ENCODE measurements around the gene LAMP5.

Gene LAMP5

GRCh38 chr20:9514461-9515213 lies at the start of gene LAMP5:
Gene LAMP5, plus strand, starts transcription at chr20:9514590. Its CDS starts 263 bp downstream, at chr20:9514853.
- DNase-seq (ENCODE audit: low read depth in 3 of 3) = no peak

GRCh38 chr20:9467995-9468394 lies 46.4 kb upstream of the LAMP5 start:
- no peak for DNase-seq (ENCODE audit: low read depth in 3 of 3)

- DNase-seq (ENCODE audit: low read depth in 3 of 3) = no peak
Measured at GRCh38 chr20:9474835-9475415, 39.5 kb upstream of the LAMP5 start.

DNA sequence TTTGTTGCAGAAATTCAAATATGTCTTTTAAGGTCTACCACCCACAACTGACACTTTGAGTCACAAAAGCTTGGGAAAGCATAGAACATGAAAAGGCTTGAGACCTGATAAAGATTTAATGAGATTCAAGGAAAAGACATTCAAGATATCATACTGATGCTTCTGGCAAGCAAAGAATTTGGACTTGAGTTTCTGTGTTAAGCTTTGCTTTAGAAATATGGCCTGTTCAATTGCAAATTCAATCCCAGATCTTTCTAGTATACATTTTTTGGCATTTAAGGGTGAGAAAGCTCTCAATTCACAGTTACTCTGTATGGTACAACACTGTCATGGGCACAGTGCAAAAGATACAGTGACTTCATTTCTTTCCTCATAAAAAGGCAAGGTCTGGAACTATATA lies 38.9 kb upstream of the LAMP5 start:
- DNase-seq (ENCODE audit: low read depth in 3 of 3) = no peak

DNA sequence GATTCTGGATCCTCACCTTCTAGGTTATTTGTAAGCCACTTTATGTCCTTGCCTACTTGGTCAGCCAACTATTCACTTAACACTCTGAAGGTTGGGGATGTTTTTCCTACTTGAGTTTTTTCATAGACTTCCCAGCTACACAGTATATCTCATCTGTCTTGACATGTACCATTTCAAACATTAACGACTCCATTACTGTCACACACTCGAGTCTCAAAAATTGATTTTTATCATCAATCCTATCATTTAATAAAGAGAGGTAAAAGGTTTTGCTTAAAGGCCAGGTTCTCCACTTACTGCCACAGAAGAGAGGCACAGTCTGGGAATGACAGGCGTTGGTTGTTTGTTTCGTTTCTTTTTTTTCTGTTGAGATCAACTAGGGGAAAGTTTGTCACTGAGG lies 38.2 kb upstream of the LAMP5 start:
- no peak for DNase-seq (ENCODE audit: low read depth in 3 of 3)

DNA sequence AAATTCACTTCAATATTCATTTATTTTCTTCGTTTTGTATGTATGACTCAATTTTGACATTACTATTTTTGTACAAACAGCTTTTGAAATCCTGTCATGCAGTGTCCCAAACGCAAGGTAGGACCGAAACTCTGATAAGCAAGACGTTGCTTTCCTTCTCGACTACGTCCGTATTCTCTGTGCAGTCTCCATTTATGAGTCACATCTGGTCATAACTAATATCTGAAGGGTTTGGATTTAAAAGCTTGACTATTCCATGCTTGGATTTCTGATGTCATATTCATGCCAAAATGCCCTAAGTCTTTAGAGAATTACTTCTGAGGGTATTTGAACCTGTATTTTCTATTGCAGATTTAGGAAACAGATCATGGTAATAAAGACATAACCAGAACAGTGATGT lies 37.8 kb upstream of the LAMP5 start:
- DNase-seq (ENCODE audit: low read depth in 3 of 3) = no peak

DNA sequence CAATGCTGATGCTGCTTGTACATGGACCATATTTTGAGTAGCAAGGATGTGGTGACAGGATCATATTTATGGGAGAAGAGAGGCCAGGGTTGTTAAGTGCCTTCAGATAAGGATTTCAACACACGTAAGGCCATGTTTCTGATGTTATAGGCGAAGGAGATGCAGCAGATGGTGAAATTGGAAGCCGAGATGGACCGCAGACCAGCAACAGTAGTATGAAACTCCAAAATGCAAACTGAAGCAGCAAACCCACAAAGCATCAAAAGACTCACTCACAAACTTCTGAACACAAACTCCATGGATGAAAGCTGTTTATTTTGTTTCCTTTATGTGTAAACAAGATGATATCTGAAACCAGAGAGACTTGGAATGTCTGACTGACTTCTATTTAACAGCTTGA lies 35.6 kb upstream of the LAMP5 start:
- DNase-seq (ENCODE audit: low read depth in 3 of 3) = no peak

DNA sequence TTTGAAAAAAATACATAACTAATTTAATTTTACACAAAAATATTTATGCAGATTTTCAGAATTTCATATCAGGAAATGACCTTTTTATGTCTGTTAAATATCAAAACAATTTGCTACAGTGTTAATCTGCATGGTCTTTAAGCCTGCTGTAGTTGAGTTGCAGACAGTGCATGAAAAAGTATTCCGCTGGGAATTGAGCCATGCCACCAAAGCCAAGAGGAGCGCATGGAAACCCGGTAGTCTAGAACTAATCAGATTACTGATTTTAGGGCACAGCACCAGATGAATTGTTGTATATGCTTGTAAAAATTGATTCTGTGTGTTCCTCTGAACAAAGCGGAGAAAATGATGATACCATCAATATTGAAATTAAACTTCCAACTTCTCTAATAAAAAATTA lies 34.3 kb upstream of the LAMP5 start:
- DNase-seq (ENCODE audit: low read depth in 3 of 3) = no peak

GRCh38 chr20:9482180-9482579 lies 32.2 kb upstream of the LAMP5 start:
- DNase-seq (ENCODE audit: low read depth in 3 of 3) = no peak

- DNase-seq (ENCODE audit: low read depth in 3 of 3) = no peak
Measured at GRCh38 chr20:9483131-9483530, 31.3 kb upstream of the LAMP5 start.

DNA sequence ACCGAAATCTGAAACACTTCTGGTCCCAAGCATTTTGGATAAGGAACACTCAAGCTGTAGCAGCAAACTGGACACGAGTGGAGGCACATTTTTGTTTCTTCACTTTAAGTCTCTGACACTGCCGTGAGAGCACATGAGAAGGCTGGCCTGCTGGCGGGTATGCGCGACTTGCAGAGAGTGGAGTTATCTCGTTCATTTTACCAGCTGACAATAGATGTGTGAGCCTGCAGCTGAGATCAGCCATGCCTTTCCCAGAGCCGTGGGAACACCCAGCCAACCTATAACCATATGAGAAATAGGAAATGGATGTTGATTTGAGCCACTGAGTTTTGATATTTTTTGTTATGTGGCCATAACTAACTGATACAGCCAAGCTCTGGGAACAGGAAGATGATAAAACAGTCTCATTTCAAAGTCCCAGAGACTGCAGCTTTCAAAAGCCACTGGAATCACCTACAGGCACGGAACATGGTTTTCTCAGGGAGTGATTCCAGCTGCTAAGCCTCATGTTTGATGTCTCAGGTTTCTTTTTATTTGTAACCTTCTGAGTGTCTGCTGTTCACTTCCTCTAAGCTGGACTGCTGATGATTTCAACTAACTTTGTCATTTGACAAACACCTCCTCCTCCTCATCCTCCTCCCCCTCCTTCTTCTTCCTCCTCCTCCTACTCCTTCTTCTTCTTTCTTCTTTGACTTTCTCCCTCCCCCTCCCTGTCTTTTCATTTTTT lies 28.6 kb upstream of the LAMP5 start:
- DNase-seq (ENCODE audit: low read depth in 3 of 3) = no peak

GRCh38 chr20:9487231-9487630 lies 27.2 kb upstream of the LAMP5 start:
- DNase-seq (ENCODE audit: low read depth in 3 of 3) = no peak

DNA sequence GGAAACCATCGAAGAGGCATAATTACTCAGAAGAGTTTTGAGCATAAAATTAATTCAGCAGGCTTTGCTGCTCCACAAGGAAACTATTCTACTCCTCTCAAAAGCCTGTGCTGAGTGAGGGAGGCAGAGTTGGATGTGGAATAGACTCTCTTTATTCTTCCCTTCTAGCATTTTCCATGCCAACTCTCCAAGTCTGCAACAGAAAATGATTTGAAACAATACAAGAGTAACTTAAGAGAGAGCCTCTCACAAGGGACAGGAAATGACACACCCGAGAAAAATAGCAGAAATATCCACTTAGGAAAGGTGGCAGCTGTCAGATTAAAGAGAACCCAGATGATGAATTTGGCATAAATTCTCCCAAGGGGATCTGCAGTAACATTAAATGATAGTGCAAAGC lies 26.3 kb upstream of the LAMP5 start:
- DNase-seq (ENCODE audit: low read depth in 3 of 3) = no peak

GRCh38 chr20:9490161-9490560 lies 24.2 kb upstream of the LAMP5 start:
- no peak for DNase-seq (ENCODE audit: low read depth in 3 of 3)

GRCh38 chr20:9490631-9491030 lies 23.8 kb upstream of the LAMP5 start:
- no peak for DNase-seq (ENCODE audit: low read depth in 3 of 3)

GRCh38 chr20:9491324-9491723 lies 23.1 kb upstream of the LAMP5 start:
- no peak for DNase-seq (ENCODE audit: low read depth in 3 of 3)

DNA sequence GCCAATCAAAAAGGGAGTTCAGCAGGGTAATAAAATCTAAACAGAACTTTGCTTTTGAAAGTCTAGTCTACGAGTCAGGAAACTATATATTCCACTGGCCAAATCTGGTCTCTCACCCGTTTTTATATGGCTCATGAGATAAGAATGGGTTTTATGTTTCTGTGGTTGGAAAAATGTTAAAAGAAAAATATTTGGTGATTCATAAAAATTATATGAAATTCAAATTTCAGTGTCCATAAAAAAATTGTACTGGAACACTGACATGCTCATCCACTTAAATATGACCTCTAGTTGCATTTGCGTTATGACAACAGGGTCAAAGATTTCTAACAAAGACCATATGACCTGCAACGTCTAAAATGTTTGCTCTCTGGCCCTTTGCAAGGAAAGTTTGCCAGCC lies 22.3 kb upstream of the LAMP5 start:
- no peak for DNase-seq (ENCODE audit: low read depth in 3 of 3)

- DNase-seq (ENCODE audit: low read depth in 3 of 3) = no peak
Measured at GRCh38 chr20:9493803-9494202, 20.6 kb upstream of the LAMP5 start.

DNA sequence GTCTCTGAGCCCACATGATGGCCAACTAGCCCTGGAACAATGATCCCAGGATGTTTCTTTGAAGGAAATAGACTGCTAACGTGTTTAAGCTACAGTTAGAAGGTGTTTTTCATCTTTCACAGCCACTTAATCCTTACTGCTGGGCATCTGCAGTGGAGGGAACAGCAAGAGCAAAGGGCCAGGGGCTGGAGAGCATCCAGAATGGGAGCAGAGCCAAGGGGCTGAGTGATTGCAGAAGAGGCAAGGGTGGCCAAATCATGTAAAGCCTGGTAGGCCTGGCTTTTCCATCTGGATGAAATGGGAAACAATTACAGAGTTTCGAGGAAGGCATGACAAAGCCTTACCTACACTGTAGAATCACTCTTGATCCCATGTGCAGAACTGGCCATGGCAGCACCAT lies 18.7 kb upstream of the LAMP5 start:
- no peak for DNase-seq (ENCODE audit: low read depth in 3 of 3)

DNA sequence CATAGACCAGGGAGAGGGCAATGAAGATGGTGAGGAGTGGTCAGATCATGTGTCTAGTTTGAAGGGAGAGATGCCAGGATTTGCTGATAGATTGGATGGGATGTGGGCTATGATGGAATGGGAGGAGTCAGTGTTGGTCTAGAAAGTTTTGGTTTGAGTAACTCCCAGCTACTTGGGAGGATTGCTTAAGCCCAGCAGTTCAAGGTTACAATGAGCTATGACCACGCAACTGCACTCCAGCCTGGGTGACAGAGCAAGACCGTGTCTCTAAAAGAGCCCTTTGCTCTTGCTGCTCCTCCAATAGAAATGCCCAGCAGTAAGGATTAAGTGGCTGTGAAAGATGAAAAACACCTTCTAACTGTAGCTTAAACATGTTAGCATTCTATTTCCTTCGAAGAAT lies 18.2 kb upstream of the LAMP5 start:
- DNase-seq (ENCODE audit: low read depth in 3 of 3) = no peak

- DNase-seq (ENCODE audit: low read depth in 3 of 3) = no peak
Measured at GRCh38 chr20:9498322-9498721, 16.1 kb upstream of the LAMP5 start.

GRCh38 chr20:9499126-9499899 lies 15.1 kb upstream of the LAMP5 start:
- no peak for DNase-seq (ENCODE audit: low read depth in 3 of 3)

Data from stimulated activated CD4-positive, alpha-beta T cell treated with anti-CD3 and anti-CD28 coated beads, TNF-alpha, amount 100 ng/mL, for 4 hours (primary cell).